Adrenal gland (tissue), 12 donors: ENCODE results near the gene MLC1. TPM values are rescaled to one million over a fixed set of nuclear protein-coding genes. Genes with fewer than 3 reads are reported as not detected.

ENCODE experiments used
- DNase-seq, 7 donors: peaks; one replicate each; pipeline ENCODE4 v3.0.0-alpha.2; 2019 to 2020
- H3K27ac ChIP-seq, 5 donors: fragments of 200-600 bp; sonication (generic) in 4 of 5; 1 replicate in 3 of 5; 2 replicates in 2 of 5; pipeline versions ENCODE4 v1.5.1 to v1.8.0; 2016 to 2020; ENCODE audit warnings: mild to moderate bottlenecking in 1 of 5
- H3K27me3 ChIP-seq: fragments of 200-600 bp; 2 replicates; pipeline ENCODE4 v1.8.0; 2021
- H3K36me3 ChIP-seq, 2 donors: fragments of 200-600 bp; replicated peaks in 1 of 2; 1 replicate in 1 of 2; 2 replicates in 1 of 2; pipeline versions ENCODE4 v1.5.1 to v1.8.0; 2018 to 2022
- H3K4me1 ChIP-seq, 2 donors: fragments of 200-600 bp; replicated peaks in 1 of 2; 1 replicate in 1 of 2; 2 replicates in 1 of 2; pipeline versions ENCODE4 v1.5.1 to v1.8.0; 2018 to 2021
- H3K4me3 ChIP-seq, 4 donors: fragments of 200-600 bp; sonication (generic) in 3 of 4; one replicate each; pipeline ENCODE4 v1.5.1; 2016 to 2018
- H3K9me3 ChIP-seq, 3 donors: fragments of 200-600 bp; sonication (generic) in 1 of 3; replicated peaks in 1 of 3; 1 replicate in 2 of 3; 2 replicates in 1 of 3; pipeline versions ENCODE4 v1.5.1 to v1.8.0; 2016 to 2021
- POLR2A ChIP-seq, 2 donors: fragments of 450-650 bp; IDR thresholded peaks; one replicate each; pipeline ENCODE4 v1.6.1; 2017; ENCODE audit warnings: antibody characterized with exemption in 2 of 2, mild to moderate bottlenecking in 2 of 2, moderate library complexity in 1 of 2
- WGBS, 4 donors: extraction: QIAGEN DNeasy Blood & Tissue Kit in 2 of 4; methylation state at CpG; one replicate each; pipeline versions ENCODE4 v1.1.5 to v1.1.7; 2013 to 2017; 5-methylcytosine and 5-hydroxymethylcytosine counted together
- intact Hi-C, 2 donors: fragments of 100-400 bp; cut with DNase I; formaldehyde crosslinking; loops; one replicate each; pipeline versions ENCODE4 v1.14.1 to v1.15.0; 2022 to 2023
- polyA plus RNA-seq, 3 donors: library from polyadenylated mRNA; stranded (reverse); fragments of 200-250 nt in 2 of 3; fragments of 350-450 nt in 1 of 3; fragmentation: Illumina TruSeq in 1 of 3; extraction: RNeasy Lipid Tissue Mini Kit (QIAGEN cat#74804) in 1 of 3; gene quantifications; one replicate each; pipeline ENCODE4 v1.2.3, GENCODE V29; 2013 to 2014
- total RNA-seq, 9 donors: library from RNA; depleted of rRNA in 4 of 9; stranded (reverse); fragments of >200 nt in 4 of 9; fragments of 120-200 nt in 1 of 9; fragmentation: NEBNext Ultra II Directional in 1 of 9; extraction: Animal tissue kit (Norgen Biotek cat#: 25700) in 1 of 9; gene quantifications; one replicate each; pipeline versions ENCODE4 v1.1.0 to v1.2.4, GENCODE V29; 2013 to 2023
- TF ChIP-seq, protein P1 (sequence below), 6 experiments: fragments of 450-650 bp in 4 of 6; fragments of 200-600 bp in 2 of 6; sonication (generic) in 1 of 6; IDR thresholded peaks; 1 replicate in 5 of 6; 2 replicates in 1 of 6; pipeline versions ENCODE4 v1.5.1 to v1.8.0; 2016 to 2021; ENCODE audit warnings: antibody characterized with exemption in 6 of 6, mild to moderate bottlenecking in 2 of 6, moderate library complexity in 1 of 6
- donor health status: healthy with polysubstance abuse.
- donor health status: Bipolar disorder and iron deficiency.
- donor health status: DM: yes; HTN: yes; CAD: no.
- donor health status: DM: no; HTN: no; CAD: no.
- donor health status: DM: no; HTN: no; CAD: no.
- donor health status: DM: yes; HTN: yes; CAD: no.

Gene MLC1
- total and polyA plus RNA-seq, 12 donors: 0.03 to 0.22 TPM; not detected in 10

DNA sequence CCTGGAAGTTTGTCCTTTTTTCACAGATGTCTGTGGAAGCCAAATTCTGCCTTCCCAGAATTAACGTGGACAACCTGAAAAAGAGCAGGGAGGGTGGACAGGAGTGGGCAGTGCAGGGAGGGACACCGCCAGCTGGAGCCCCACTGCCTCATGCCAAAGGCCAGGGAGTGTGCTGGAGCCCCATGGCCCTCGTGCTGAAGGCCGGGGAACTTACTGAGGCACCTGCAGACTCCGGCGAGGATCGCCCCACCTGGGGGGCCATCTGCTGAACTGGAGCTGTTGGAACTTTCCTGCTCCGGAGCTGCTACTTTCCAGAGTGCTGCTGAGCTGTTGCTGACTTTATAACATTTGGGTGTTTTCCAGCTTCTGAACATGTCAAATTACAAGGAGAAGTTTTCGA, 39.8 kb upstream of the MLC1 start:
- TF ChIP-seq, protein P1, sequence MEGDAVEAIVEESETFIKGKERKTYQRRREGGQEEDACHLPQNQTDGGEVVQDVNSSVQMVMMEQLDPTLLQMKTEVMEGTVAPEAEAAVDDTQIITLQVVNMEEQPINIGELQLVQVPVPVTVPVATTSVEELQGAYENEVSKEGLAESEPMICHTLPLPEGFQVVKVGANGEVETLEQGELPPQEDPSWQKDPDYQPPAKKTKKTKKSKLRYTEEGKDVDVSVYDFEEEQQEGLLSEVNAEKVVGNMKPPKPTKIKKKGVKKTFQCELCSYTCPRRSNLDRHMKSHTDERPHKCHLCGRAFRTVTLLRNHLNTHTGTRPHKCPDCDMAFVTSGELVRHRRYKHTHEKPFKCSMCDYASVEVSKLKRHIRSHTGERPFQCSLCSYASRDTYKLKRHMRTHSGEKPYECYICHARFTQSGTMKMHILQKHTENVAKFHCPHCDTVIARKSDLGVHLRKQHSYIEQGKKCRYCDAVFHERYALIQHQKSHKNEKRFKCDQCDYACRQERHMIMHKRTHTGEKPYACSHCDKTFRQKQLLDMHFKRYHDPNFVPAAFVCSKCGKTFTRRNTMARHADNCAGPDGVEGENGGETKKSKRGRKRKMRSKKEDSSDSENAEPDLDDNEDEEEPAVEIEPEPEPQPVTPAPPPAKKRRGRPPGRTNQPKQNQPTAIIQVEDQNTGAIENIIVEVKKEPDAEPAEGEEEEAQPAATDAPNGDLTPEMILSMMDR (IDR thresholded peaks at IDR 0.05): no peak
- no peak for TF ChIP-seq POLR2A (IDR thresholded peaks at IDR 0.05)
- Histone ChIP-seq H3K27me3 (peaks cover 6% of the 10 kb centered on the region), H3K9me3 (no peaks in the 10 kb centered on the region), H3K4me1 (no peaks in the 10 kb centered on the region), H3K27ac (no peak overlapping the region), H3K4me3 (no peak overlapping the region), H3K36me3 (no peaks in the 10 kb centered on the region)
- WGBS, 4 donors: 67 to 84% (median 81%) methylated on average over 8 to 9 of the region's 9 CpGs
- DNase-seq: no peak
- intact Hi-C loops: no loop called here

DNA sequence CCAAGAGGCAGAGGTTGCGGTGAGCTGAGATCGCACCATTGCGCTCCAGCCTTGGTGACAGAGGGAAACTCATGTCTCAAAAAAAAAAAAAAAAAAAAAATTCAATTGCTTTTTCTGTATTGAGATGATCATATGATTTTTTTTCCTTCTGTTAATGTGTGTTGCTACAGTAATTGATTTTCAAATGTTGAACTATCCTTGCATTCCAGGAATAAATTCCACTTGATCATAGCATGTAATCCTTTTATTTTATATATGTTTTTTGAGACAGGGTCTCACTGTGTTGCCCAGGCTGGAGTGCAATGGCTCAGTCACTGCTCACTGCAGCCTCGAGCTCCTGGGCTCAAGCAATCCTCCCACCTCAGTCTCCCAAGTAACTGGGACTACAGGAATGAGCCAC, 37.9 kb upstream of the MLC1 start:
- Histone ChIP-seq H3K36me3 (no peaks in the 10 kb centered on the region), H3K4me1 (peaks cover 0 to 6% of the 10 kb centered on the region in 2 donors), H3K9me3 (no peaks in the 10 kb centered on the region), H3K27me3 (peaks cover 6% of the 10 kb centered on the region), H3K4me3 (no peak overlapping the region), H3K27ac (no peak overlapping the region)
- WGBS, 4 donors: 79 to 94% (median 86%) methylated on average over 4 of the region's 4 CpGs
- TF ChIP-seq, protein P1 (IDR thresholded peaks at IDR 0.05): no peak
- no peak for TF ChIP-seq POLR2A (IDR thresholded peaks at IDR 0.05)
- intact Hi-C loops: no loop called here
- DNase-seq: no peak

DNA sequence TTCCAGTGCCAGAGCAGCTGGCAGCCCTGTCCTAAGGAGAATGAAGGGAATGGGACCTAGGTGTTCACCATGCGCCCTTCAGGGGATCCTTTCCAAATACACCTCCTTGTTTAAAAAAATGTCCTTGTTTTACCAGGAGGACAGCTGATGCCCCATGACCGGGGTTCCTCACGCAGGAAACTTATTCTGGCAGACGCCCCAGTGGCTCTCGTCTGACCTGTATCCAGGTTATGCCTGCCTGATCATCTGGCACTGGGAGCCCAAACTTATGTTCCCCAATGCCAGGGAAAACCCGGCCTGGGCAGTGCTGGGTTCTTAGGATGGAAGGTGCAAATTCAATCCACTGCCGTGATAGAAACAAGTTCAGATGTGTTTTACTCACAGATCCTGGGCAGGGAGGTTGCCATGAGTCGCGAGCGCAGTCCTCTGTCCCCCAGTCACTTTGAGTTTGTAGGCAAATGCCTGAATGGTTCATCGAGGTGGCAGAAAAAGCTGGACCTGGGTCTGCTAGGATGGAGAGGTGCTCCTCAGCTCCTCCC, 36.0 kb upstream of the MLC1 start:
- Histone ChIP-seq H3K27me3 (peaks cover 4% of the 10 kb centered on the region), H3K9me3 (no peaks in the 10 kb centered on the region), H3K27ac (no peak overlapping the region), H3K4me3 (no peak overlapping the region), H3K36me3 (no peaks in the 10 kb centered on the region), H3K4me1 (peaks cover 0 to 6% of the 10 kb centered on the region in 2 donors)
- TF ChIP-seq POLR2A (IDR thresholded peaks at IDR 0.05): no peak
- TF ChIP-seq, protein P1 (IDR thresholded peaks at IDR 0.05): no peak
- 69 to 91% (median 81%) methylated on average over 6 to 11 of the region's 11 CpGs for WGBS, 4 donors
- DNase-seq: peak in 1 of 7 donors; percentile 41
- intact Hi-C loops: no loop called here

DNA sequence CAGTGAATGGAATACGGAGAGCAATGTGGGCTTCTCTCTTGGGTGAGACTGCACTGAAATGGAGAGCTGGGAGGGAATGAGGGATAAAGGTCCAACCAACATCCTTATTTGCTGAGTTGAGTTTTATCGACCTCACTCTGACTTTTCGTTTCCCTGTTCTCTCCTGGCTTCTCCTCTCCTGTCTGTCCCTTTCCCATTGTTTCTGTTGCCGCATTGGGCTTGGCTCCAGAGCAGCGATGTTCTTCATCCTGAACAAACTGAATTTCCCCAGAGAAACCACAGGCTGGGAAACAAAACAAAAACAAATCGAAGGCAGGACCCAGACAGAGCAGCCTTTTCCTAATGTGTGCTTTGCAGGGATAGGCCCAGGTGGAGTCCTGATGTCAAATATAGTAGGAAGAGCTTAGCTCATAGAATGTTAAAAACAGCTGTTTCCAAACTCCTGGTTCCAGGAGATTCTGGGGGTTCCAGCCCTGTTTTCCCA, 34.6 kb upstream of the MLC1 start:
- Histone ChIP-seq H3K4me3 (no peak overlapping the region), H3K27ac (no peak overlapping the region), H3K27me3 (peaks cover 4% of the 10 kb centered on the region), H3K9me3 (no peaks in the 10 kb centered on the region), H3K36me3 (no peaks in the 10 kb centered on the region), H3K4me1 (peaks cover 0 to 6% of the 10 kb centered on the region in 2 donors)
- 44 to 71% (median 56%) methylated on average over 6 of the region's 6 CpGs for WGBS, 4 donors
- intact Hi-C loops: no loop called here
- peak in 1 of 7 donors; percentile 24 for DNase-seq
- no peak for TF ChIP-seq POLR2A (IDR thresholded peaks at IDR 0.05)
- TF ChIP-seq, protein P1 (IDR thresholded peaks at IDR 0.05): no peak
